SU-DHL-6 (cell line): ENCODE results near the gene GRB10.
A peak's percentile ranks its signal among the peaks of the same experiment; 100 is the strongest.

ENCODE experiments used
- H2AFZ ChIP-seq: fragments of 200-600 bp; sonication (generic); 2 replicates; pipeline ENCODE4 v1.6.1; 2014; ENCODE audit warnings: low read depth, mild to moderate bottlenecking, moderate library complexity, mixed read lengths, antibody characterized with exemption, low read length; ENCODE audit not compliant: severe bottlenecking
- H3F3A ChIP-seq: fragments of 200-600 bp; shearing (Covaris generic); 2 replicates; pipeline ENCODE4 v1.6.0; 2016; ENCODE audit warnings: antibody characterized with exemption, mild to moderate bottlenecking; ENCODE audit not compliant: insufficient read depth
- H3K27ac ChIP-seq: fragments of 200-600 bp; sonication (generic); 2 replicates; pipeline ENCODE4 v1.5.1; 2016; ENCODE audit warnings: low read depth, mild to moderate bottlenecking, low read length, moderate library complexity, mixed read lengths
- H3K27me3 ChIP-seq: fragments of 200-600 bp; sonication (generic), shearing (Covaris generic); 2 replicates; pipeline ENCODE4 v1.6.0; 2014; ENCODE audit warnings: mild to moderate bottlenecking, low read length
- H3K36me3 ChIP-seq: fragments of 200-600 bp; sonication (generic); 2 replicates; pipeline ENCODE4 v1.6.1; 2014; ENCODE audit warnings: mild to moderate bottlenecking, low read length, mixed read lengths
- H3K4me2 ChIP-seq: fragments of 300-600, 200-600 bp; shearing (Covaris generic), sonication (generic); 2 replicates; pipeline ENCODE4 v1.6.0; 2014; ENCODE audit warnings: low read length, low read depth, mild to moderate bottlenecking; ENCODE audit not compliant: poor library complexity, severe bottlenecking
- H3K4me3 ChIP-seq: fragments of 200-600 bp; sonication (generic); 2 replicates; pipeline ENCODE4 v1.5.1; 2014; ENCODE audit warnings: antibody characterized with exemption, low read length, mild to moderate bottlenecking, mixed read lengths; ENCODE audit not compliant: insufficient read depth, poor library complexity, severe bottlenecking
- H3K79me2 ChIP-seq: fragments of 200-600 bp; sonication (generic); 2 replicates; pipeline ENCODE4 v1.6.1; 2014; ENCODE audit warnings: mild to moderate bottlenecking, low read length, moderate library complexity; ENCODE audit not compliant: insufficient read depth
- H3K9ac ChIP-seq: fragments of 200-600 bp; sonication (generic); 2 replicates; pipeline ENCODE4 v1.7.0; 2014; ENCODE audit warnings: mild to moderate bottlenecking, low read length
- H3K9me2 ChIP-seq: fragments of 200-600 bp; sonication (generic); replicated peaks from 2 replicates; pipeline ENCODE4 v1.6.1; 2014; ENCODE audit warnings: low read length; ENCODE audit not compliant: insufficient read depth
- H3K9me3 ChIP-seq: fragments of 200-600 bp; sonication (generic); 2 replicates; pipeline ENCODE4 v1.6.1; 2014; ENCODE audit warnings: low read length, mixed read lengths; ENCODE audit not compliant: insufficient read depth
- H4K20me1 ChIP-seq: fragments of 200-600 bp; sonication (generic); 2 replicates; pipeline ENCODE4 v1.6.1; 2014; ENCODE audit warnings: low read depth, mild to moderate bottlenecking, antibody characterized with exemption, low read length, moderate library complexity, mixed read lengths
- EZH2phosphoT487 ChIP-seq: fragments of 200-600 bp; sonication (generic), shearing (Covaris generic); conservative IDR thresholded peaks from 2 replicates; pipeline ENCODE4 v1.6.1; 2018; ENCODE audit warnings: mild to moderate bottlenecking, antibody characterized with exemption, low read length, moderate library complexity, mixed read lengths
- TF ChIP-seq, protein P1 (sequence below): fragments of 200-600 bp; sonication (generic); IDR thresholded peaks from one replicate; pipeline ENCODE4 v1.5.1; 2017; ENCODE audit warnings: antibody characterized with exemption, mild to moderate bottlenecking, low read length, moderate library complexity; ENCODE audit not compliant: insufficient read depth, poor library complexity, severe bottlenecking

The GRB10 gene

DNA sequence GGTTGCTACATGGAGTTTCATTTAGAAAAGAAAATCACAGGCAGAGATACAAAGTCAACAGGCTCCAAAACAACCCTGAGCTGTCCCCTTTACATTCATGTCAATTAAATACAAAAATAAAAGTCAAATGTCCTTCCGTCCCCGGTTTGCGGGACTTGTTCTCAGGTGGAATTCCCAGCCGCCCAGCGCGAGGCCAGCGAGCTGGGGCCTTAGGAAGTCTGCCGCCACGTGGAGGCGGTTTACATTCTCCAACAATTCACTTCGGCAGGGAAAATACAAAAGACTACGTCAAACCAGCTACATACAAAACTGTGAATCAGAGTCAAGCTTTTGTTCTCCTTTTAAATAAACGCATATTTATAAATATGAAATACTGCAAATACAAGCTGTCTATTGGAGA, 192.2 kb downstream of the GRB10 start:
- no peak overlapping the region for H3K4me3 ChIP-seq
- H3K9me3 ChIP-seq, result no peaks in the 10 kb centered on the region
- TF ChIP-seq EZH2phosphoT487, result no peak
- TF ChIP-seq, protein P1, sequence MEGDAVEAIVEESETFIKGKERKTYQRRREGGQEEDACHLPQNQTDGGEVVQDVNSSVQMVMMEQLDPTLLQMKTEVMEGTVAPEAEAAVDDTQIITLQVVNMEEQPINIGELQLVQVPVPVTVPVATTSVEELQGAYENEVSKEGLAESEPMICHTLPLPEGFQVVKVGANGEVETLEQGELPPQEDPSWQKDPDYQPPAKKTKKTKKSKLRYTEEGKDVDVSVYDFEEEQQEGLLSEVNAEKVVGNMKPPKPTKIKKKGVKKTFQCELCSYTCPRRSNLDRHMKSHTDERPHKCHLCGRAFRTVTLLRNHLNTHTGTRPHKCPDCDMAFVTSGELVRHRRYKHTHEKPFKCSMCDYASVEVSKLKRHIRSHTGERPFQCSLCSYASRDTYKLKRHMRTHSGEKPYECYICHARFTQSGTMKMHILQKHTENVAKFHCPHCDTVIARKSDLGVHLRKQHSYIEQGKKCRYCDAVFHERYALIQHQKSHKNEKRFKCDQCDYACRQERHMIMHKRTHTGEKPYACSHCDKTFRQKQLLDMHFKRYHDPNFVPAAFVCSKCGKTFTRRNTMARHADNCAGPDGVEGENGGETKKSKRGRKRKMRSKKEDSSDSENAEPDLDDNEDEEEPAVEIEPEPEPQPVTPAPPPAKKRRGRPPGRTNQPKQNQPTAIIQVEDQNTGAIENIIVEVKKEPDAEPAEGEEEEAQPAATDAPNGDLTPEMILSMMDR, result no peak
- H2AFZ ChIP-seq, result no peak overlapping the region
- H3K9me2 ChIP-seq, result no peaks in the 10 kb centered on the region
- no peaks in the 10 kb centered on the region for H3F3A ChIP-seq
- H3K27ac ChIP-seq, result no peak overlapping the region
- peaks cover 4% of the 10 kb centered on the region; the same call in 1 of the 2 replicates for H3K27me3 ChIP-seq
- no peaks in the 10 kb centered on the region for H3K79me2 ChIP-seq
- H4K20me1 ChIP-seq, result no peaks in the 10 kb centered on the region
- no peak overlapping the region for H3K4me2 ChIP-seq
- H3K36me3 ChIP-seq, result no peaks in the 10 kb centered on the region
- no peak overlapping the region for H3K9ac ChIP-seq

DNA sequence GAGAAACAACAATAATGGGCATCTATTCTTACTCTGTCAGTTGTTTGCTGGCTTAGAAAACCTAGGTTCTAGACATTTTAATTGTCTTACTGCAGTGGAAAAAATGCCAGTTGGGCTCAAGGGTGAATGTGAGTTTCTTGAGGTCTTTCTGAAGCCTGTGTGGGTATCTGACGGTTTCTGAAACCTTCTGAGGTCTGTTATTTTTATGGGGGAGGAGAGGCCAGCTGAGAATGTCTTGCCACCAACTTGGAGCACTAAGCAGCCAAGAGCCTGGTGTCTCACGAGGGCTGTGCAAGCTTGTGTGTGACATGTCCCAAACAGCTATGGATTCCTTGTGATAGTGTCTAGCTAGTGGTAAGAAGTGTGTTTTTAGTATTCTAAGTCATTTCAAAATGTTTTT, 193.3 kb downstream of the GRB10 start:
- Histone ChIP-seq H3K9me2 (no peaks in the 10 kb centered on the region), H2AFZ (no peak overlapping the region), H3F3A (no peaks in the 10 kb centered on the region), H3K27ac (no peak overlapping the region), H3K79me2 (no peaks in the 10 kb centered on the region), H3K9me3 (no peaks in the 10 kb centered on the region), H3K36me3 (no peaks in the 10 kb centered on the region), H3K4me3 (no peak overlapping the region), H3K27me3 (no peaks in the 10 kb centered on the region; the same call in 1 of the 2 replicates), H3K4me2 (no peak overlapping the region), H4K20me1 (no peaks in the 10 kb centered on the region), H3K9ac (no peak overlapping the region)
- TF ChIP-seq EZH2phosphoT487, result no peak
- TF ChIP-seq, protein P1, result no peak

DNA sequence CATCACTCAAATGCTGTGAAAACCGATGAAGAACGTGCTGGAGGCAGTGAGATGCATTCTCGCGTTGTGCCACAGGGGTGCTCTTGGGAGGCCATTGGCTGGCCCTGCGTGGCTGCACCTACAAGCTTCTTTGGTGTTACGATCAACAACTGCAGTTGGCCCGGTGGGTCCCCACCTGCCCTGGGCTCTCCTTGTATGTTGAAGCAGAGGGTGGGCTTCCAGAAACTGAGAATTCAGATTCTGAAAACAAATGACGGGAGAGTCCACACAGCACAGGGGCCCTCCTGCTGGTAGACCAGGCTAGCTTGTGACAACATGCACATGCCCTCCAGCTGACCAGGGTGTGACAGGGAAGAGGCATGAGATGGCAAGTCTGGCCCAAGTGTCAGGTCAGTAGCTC, 193.8 kb downstream of the GRB10 start:
- H3K9ac ChIP-seq, result no peak overlapping the region
- H3K4me2 ChIP-seq, result no peak overlapping the region
- TF ChIP-seq, protein P1, result peak; percentile 22
- TF ChIP-seq EZH2phosphoT487, result no peak
- H3K9me3 ChIP-seq, result no peaks in the 10 kb centered on the region
- no peak overlapping the region for H3K4me3 ChIP-seq
- no peaks in the 10 kb centered on the region for H3F3A ChIP-seq
- H3K9me2 ChIP-seq, result no peaks in the 10 kb centered on the region
- no peaks in the 10 kb centered on the region for H3K79me2 ChIP-seq
- no peaks in the 10 kb centered on the region for H3K36me3 ChIP-seq
- no peak overlapping the region for H2AFZ ChIP-seq
- H4K20me1 ChIP-seq, result no peaks in the 10 kb centered on the region
- H3K27me3 ChIP-seq, result no peaks in the 10 kb centered on the region
- no peak overlapping the region for H3K27ac ChIP-seq
